A549 (cell line): ENCODE results near the gene MYO1D. TPM values are rescaled to one million over a fixed set of nuclear protein-coding genes. Genes with fewer than 3 reads are reported as not detected.

Source experiments
- ATAC-seq, 2 experiments: fragments of 200-7000 bp in 1 of 2; fragments of >200 bp in 1 of 2; cut with Nextera tagmentation in 1 of 2; cut with Tn5 transposase in 1 of 2; 3 replicates each; pipeline versions ENCODE4 v1.8.0 to v1.9.1; 2018 to 2020; ENCODE audit warnings: mild to moderate bottlenecking in 1 of 2, moderate library complexity in 1 of 2
- CTCF ChIA-PET: fragments of 300-600 bp; sonication (Branson Sonifier 250); formaldehyde crosslinking; extraction: SDS; loops from one replicate; lab custom pipeline; 2021; ENCODE audit warnings: antibody characterized with exemption, inconsistent platforms; lab: Yijun Ruan, JAX
- POLR2A ChIA-PET: fragments of 350-600 bp; formaldehyde crosslinking; extraction: SDS; loops from one replicate; lab custom pipeline; 2021; ENCODE audit warnings: antibody characterized with exemption, inconsistent platforms; lab: Yijun Ruan, JAX
- DNase-seq, 2 experiments: peaks; one replicate each; pipeline versions ENCODE4 v3.0.0 to v3.0.0-alpha.2; 2011 to 2016; ENCODE audit warnings: low read depth in 1 of 2, low spot score in 1 of 2
- FAIRE-seq: peaks from 2 replicates; lab custom pipeline; 2011; peaks lifted over from hg19 to GRCh38; lab: Jason Lieb, UNC
- H3K27ac ChIP-seq, 2 experiments: fragments of >200 bp; sonication (Bioruptor Twin); formaldehyde crosslinking; 3 replicates each; pipeline ENCODE4 v1.5.1; 2016 to 2017
- H3K4me1 ChIP-seq: fragments of >200 bp; sonication (Bioruptor Twin); formaldehyde crosslinking; 3 replicates; pipeline ENCODE4 v1.6.1; 2016
- H3K4me2 ChIP-seq: fragments of >200 bp; sonication (Bioruptor Twin); formaldehyde crosslinking; 3 replicates; pipeline ENCODE4 v1.6.1; 2016
- H3K4me3 ChIP-seq: fragments of >200 bp; sonication (Bioruptor Twin); formaldehyde crosslinking; 3 replicates; pipeline ENCODE4 v1.5.1; 2016
- H3K9me3 ChIP-seq: fragments of >200 bp; sonication (Bioruptor Twin); formaldehyde crosslinking; 3 replicates; pipeline ENCODE4 v1.6.1; 2016
- BHLHE40 ChIP-seq: IDR thresholded peaks from 2 replicates; pipeline ENCODE4 v1.6.1; 2012; ENCODE audit warnings: low read depth, low read length, inconsistent platforms
- EHMT2 ChIP-seq: fragments of 200-600 bp; sonication (generic); IDR thresholded peaks from 2 replicates; pipeline ENCODE4 v1.6.1; 2016; ENCODE audit warnings: antibody characterized with exemption, low read depth, mild to moderate bottlenecking, moderate library complexity
- ESRRA ChIP-seq: fragments of 150-350 bp; IDR thresholded peaks from 2 replicates; pipeline ENCODE4 v1.6.1; 2014; ENCODE audit warnings: mild to moderate bottlenecking, low read length, borderline replicate concordance
- FOSL2 ChIP-seq, 2 experiments: fragments of 450-650 bp in 1 of 2; fragments of >200 bp in 1 of 2; sonication (Bioruptor Twin) in 1 of 2; formaldehyde crosslinking; IDR thresholded peaks; 2 replicates each; pipeline versions ENCODE4 v1.5.0 to v1.6.1; 2016 to 2020; ENCODE audit warnings: mild to moderate bottlenecking in 1 of 2, moderate library complexity in 1 of 2
- GATA3 ChIP-seq: IDR thresholded peaks from 2 replicates; pipeline ENCODE4 v1.6.1; 2012; ENCODE audit warnings: borderline replicate concordance
- HDAC2 ChIP-seq: fragments of 200-600 bp; sonication (generic); IDR thresholded peaks from 2 replicates; pipeline ENCODE4 v1.6.1; 2016
- HEYL ChIP-seq: fragments of 250-450 bp; sonication (Bioruptor Pico); IDR thresholded peaks from 2 replicates; pipeline ENCODE4 v1.8.0; 2021; ENCODE audit warnings: mild to moderate bottlenecking, moderate library complexity
- HOXA7 ChIP-seq: fragments of 250-450 bp; sonication (Bioruptor Pico); IDR thresholded peaks from 2 replicates; pipeline ENCODE4 v1.5.0; 2020; ENCODE audit warnings: mild to moderate bottlenecking, moderate library complexity
- HOXB13 ChIP-seq: fragments of 250-450 bp; sonication (Bioruptor Pico); IDR thresholded peaks from 2 replicates; pipeline ENCODE4 v1.5.0; 2020; ENCODE audit warnings: low read depth, mild to moderate bottlenecking, moderate library complexity
- JUN ChIP-seq, 2 experiments: fragments of >200 bp; sonication (Bioruptor Twin); formaldehyde crosslinking; IDR thresholded peaks; 2 replicates in 1 of 2; 3 replicates in 1 of 2; pipeline ENCODE4 v1.6.1; 2016 to 2017
- JUNB ChIP-seq: fragments of >200 bp; sonication (Bioruptor Twin); formaldehyde crosslinking; IDR thresholded peaks from 2 replicates; pipeline ENCODE4 v1.6.1; 2016
- KDM5A ChIP-seq: fragments of 200-600 bp; sonication (generic); IDR thresholded peaks from 2 replicates; pipeline ENCODE4 v1.6.1; 2016; ENCODE audit warnings: antibody characterized with exemption, mild to moderate bottlenecking
- MAFK ChIP-seq: fragments of 450-650 bp; IDR thresholded peaks from 2 replicates; pipeline ENCODE4 v1.6.1; 2014; ENCODE audit not compliant: partially characterized antibody
- NFE2L2 ChIP-seq: fragments of 150-350 bp; conservative IDR thresholded peaks from 2 replicates; pipeline ENCODE4 v1.6.1; 2014; ENCODE audit warnings: low read length
- PHF8 ChIP-seq: fragments of 200-600 bp; sonication (generic); IDR thresholded peaks from 2 replicates; pipeline ENCODE4 v1.6.1; 2016; ENCODE audit warnings: low read depth, mild to moderate bottlenecking, antibody characterized with exemption, moderate library complexity, borderline replicate concordance
- POLR2A ChIP-seq: IDR thresholded peaks from 2 replicates; pipeline ENCODE4 v1.6.1; 2012; ENCODE audit warnings: mild to moderate bottlenecking, low read length
- RAD21 ChIP-seq, 2 experiments: fragments of >200 bp in 1 of 2; sonication (Bioruptor Twin) in 1 of 2; formaldehyde crosslinking in 1 of 2; IDR thresholded peaks in 1 of 2; conservative IDR thresholded peaks in 1 of 2; 2 replicates in 1 of 2; 3 replicates in 1 of 2; pipeline ENCODE4 v1.6.1; 2012 to 2018; ENCODE audit warnings: inconsistent platforms in 1 of 2
- RARB ChIP-seq: fragments of 250-450 bp; sonication (Bioruptor Pico); IDR thresholded peaks from 2 replicates; pipeline ENCODE4 v1.8.0; 2021; ENCODE audit warnings: mild to moderate bottlenecking, moderate library complexity
- RFX5 ChIP-seq: fragments of 450-650 bp; IDR thresholded peaks from 2 replicates; pipeline ENCODE4 v1.7.1; 2014; ENCODE audit warnings: antibody characterized with exemption, mild to moderate bottlenecking, moderate library complexity
- RNF2 ChIP-seq: fragments of 200-600 bp; sonication (generic); IDR thresholded peaks from 2 replicates; pipeline ENCODE4 v1.6.1; 2016; ENCODE audit warnings: low read depth, mild to moderate bottlenecking, antibody characterized with exemption, moderate library complexity, borderline replicate concordance
- SMC3 ChIP-seq: fragments of >200 bp; sonication (Bioruptor Twin); formaldehyde crosslinking; IDR thresholded peaks from 3 replicates; pipeline ENCODE4 v1.6.1; 2018; ENCODE audit warnings: inconsistent platforms
- TP53 ChIP-seq: fragments of 250-450 bp; sonication (Bioruptor Pico); IDR thresholded peaks from 2 replicates; pipeline ENCODE4 v1.5.0; 2021; ENCODE audit warnings: mild to moderate bottlenecking, moderate library complexity
- ZC3H11A ChIP-seq: fragments of 450-650 bp; IDR thresholded peaks from 2 replicates; pipeline ENCODE4 v1.6.1; 2014; ENCODE audit warnings: antibody characterized with exemption, mild to moderate bottlenecking
- ZNF302 ChIP-seq: fragments of 250-450 bp; sonication (Bioruptor Pico); IDR thresholded peaks from 2 replicates; pipeline ENCODE4 v1.9.0; 2021; ENCODE audit warnings: inconsistent platforms, mild to moderate bottlenecking, moderate library complexity
- ZSCAN20 ChIP-seq: fragments of 250-450 bp; sonication (Bioruptor Pico); IDR thresholded peaks from 2 replicates; pipeline ENCODE4 v1.8.0; 2022; ENCODE audit warnings: mild to moderate bottlenecking, moderate library complexity
- WGBS: methylation state at CpG from one replicate; pipeline ENCODE4 v1.1.6; 2017; ENCODE audit errors: missing lambda C conversion rate; 5-methylcytosine and 5-hydroxymethylcytosine counted together
- polyA plus RNA-seq, 4 experiments: library from polyadenylated mRNA; depleted of rRNA in 3 of 4; stranded (reverse); fragments of >200 nt; fragmentation: RNase III in 1 of 4; extraction: RNeasy Plus Mini Kit Qiagen cat#74134 plus additional on column Dnase treatment in 1 of 4; gene quantifications; 2 replicates in 3 of 4; 3 replicates in 1 of 4; pipeline ENCODE4 v1.2.3, GENCODE V29; 2011 to 2017
- TF ChIP-seq, protein P1 (sequence below): fragments of >200 bp; sonication (Bioruptor Twin); formaldehyde crosslinking; IDR thresholded peaks from 2 replicates; pipeline ENCODE4 v1.6.1; 2016
- TF ChIP-seq, protein P2 (sequence below): IDR thresholded peaks from 2 replicates; pipeline ENCODE4 v1.6.1; 2012
- TF ChIP-seq, protein P3 (sequence below): fragments of 150-350 bp; IDR thresholded peaks from 2 replicates; pipeline ENCODE4 v1.6.1; 2014; ENCODE audit warnings: low read depth, mild to moderate bottlenecking, low read length
- TF ChIP-seq, protein P4 (sequence below): fragments of >200 bp; sonication (Bioruptor Twin); formaldehyde crosslinking; IDR thresholded peaks from 3 replicates; pipeline ENCODE4 v1.5.1; 2016
- TF ChIP-seq, protein P5 (sequence below): IDR thresholded peaks from 2 replicates; pipeline ENCODE4 v1.6.1; 2012

The MYO1D gene
- polyA plus RNA-seq, 2 of the 4 experiments (the other 2 are of a cell fraction) = 2.8 to 4.2 TPM

DNA sequence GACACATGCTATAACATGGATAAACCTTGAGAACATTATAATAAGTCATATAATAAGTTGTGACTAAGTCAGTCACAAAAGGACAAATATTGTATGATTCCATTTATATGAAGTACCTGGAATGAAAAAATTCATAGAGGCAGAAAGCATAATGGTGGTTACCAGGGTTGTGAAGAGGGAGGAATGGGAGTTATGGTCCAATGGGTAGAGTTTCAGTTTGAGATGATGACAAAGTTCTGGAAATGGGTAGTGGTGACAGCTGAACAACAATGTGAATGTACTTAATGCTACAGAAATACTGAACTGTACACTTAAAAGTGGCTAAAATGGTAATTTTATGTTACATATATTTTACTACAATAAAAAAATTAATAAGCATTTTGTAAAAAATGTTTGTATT is 49.7 kb downstream of the MYO1D start:
- no peak for FAIRE-seq
- ChIA-PET POLR2A (no interaction called here), CTCF (interaction anchor here (4.4 kb wide), 1 partner anchor 49 kb away, joined by 38 read pairs; the partner anchor contains the start of gene MYO1D)
- no peak overlapping the region for H3K27ac ChIP-seq
- ATAC-seq = no peak
- no peak for DNase-seq
- H3K4me1 ChIP-seq = peaks cover 8% of the 10 kb centered on the region; the same call in 2 of the 3 replicates
- H3K9me3 ChIP-seq = no peaks in the 10 kb centered on the region
- no peak for TF ChIP-seq HOXB13
- TF ChIP-seq, protein P1, sequence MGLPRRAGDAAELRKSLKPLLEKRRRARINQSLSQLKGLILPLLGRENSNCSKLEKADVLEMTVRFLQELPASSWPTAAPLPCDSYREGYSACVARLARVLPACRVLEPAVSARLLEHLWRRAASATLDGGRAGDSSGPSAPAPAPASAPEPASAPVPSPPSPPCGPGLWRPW = no peak
- TF ChIP-seq RARB (CRISPR knock-in tag) = no peak
- TF ChIP-seq, protein P2, sequence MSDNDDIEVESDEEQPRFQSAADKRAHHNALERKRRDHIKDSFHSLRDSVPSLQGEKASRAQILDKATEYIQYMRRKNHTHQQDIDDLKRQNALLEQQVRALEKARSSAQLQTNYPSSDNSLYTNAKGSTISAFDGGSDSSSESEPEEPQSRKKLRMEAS = no peak
- no peak for TF ChIP-seq KDM5A
- TF ChIP-seq POLR2A = no peak
- TF ChIP-seq HEYL (CRISPR knock-in tag) = no peak
- TF ChIP-seq HOXA7 (CRISPR knock-in tag) = no peak
- TF ChIP-seq, protein P3, sequence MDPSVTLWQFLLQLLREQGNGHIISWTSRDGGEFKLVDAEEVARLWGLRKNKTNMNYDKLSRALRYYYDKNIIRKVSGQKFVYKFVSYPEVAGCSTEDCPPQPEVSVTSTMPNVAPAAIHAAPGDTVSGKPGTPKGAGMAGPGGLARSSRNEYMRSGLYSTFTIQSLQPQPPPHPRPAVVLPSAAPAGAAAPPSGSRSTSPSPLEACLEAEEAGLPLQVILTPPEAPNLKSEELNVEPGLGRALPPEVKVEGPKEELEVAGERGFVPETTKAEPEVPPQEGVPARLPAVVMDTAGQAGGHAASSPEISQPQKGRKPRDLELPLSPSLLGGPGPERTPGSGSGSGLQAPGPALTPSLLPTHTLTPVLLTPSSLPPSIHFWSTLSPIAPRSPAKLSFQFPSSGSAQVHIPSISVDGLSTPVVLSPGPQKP = no peak
- no peak for TF ChIP-seq RAD21 (conservative IDR thresholded peaks at IDR 0.05 in 1 of 2, IDR thresholded peaks at IDR 0.05 in 1 of 2)
- TF ChIP-seq HDAC2 = no peak
- H3K4me2 ChIP-seq = peak overlapping the region; percentile 74; the same call in 1 of the 3 replicates
- H3K4me3 ChIP-seq = no peak overlapping the region

DNA sequence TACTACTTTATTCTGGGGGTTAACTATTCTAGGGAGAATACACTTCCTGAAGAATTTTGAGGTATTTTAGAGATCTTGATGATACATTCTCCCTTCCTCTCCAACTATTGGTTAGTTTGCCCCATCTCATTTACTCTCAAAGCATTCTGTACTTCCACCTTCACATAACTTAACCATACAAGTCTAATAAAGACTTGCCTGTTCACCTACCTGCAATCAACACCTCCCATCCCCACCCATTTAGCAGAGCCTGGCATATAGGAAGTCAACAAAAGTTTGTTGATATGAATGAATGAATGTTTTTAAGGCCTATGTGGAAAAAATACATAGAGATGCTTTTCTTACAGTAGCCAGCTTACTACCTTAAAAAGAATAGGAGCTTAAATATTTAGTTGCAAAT is 50.8 kb downstream of the MYO1D start:
- POLR2A ChIA-PET = no interaction called here
- no peak overlapping the region for H3K27ac ChIP-seq
- H3K9me3 ChIP-seq = no peaks in the 10 kb centered on the region
- H3K4me3 ChIP-seq = no peak overlapping the region
- TF ChIP-seq ZNF302 (no peak), JUN (IDR thresholded peaks at IDR 0.05) (no peak), NFE2L2 (no peak), JUNB (no peak), RNF2 (no peak), GATA3 (no peak), RFX5 (no peak)
- no peak for DNase-seq
- no peak for ATAC-seq
- no peak overlapping the region for H3K4me2 ChIP-seq
- CTCF ChIA-PET = interaction anchor here (0.7 to 2.7 kb wide), 3 partner anchors 43 to 84 kb away, joined by 3 to 18 read pairs (median 6); partner anchors contain the start of gene MYO1D
- no peak for FAIRE-seq
- peaks cover 8% of the 10 kb centered on the region; the same call in 2 of the 3 replicates for H3K4me1 ChIP-seq

DNA sequence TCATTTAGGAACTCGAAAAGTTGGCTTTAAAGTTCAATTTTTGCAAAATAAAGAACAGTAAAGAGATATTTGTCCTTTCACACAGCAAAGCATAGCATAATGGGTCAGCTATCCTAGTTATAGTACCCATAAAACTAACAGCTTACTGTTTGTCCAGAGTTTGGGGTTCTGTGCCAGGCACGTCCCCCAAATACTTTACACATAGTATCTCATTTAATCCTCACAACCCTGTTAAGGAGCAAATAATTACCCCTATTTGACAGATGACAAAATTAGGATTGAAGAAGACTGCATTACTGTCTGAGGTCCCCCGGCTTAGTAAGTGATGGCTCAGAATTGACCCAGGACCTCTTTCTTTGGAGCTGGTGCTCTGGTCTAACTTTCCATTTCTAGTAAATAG is 52.6 kb downstream of the MYO1D start:
- peaks cover 8% of the 10 kb centered on the region; the same call in 2 of the 3 replicates for H3K4me1 ChIP-seq
- no peak for FAIRE-seq
- no peak for ATAC-seq
- TF ChIP-seq, protein P3 = no peak
- TF ChIP-seq FOSL2 (IDR thresholded peaks at IDR 0.05) (no peak), FOSL2 (CRISPR knock-in tag; IDR thresholded peaks at IDR 0.05) (no peak), PHF8 (no peak), SMC3 (no peak), HOXA7 (CRISPR knock-in tag) (no peak), HDAC2 (no peak), ZSCAN20 (CRISPR knock-in tag) (no peak), MAFK (no peak), POLR2A (no peak), ESRRA (no peak), BHLHE40 (no peak), ZC3H11A (no peak), TP53 (CRISPR knock-in tag) (no peak), JUN (IDR thresholded peaks at IDR 0.05) (no peak), RFX5 (no peak), EHMT2 (no peak)
- TF ChIP-seq, protein P4, sequence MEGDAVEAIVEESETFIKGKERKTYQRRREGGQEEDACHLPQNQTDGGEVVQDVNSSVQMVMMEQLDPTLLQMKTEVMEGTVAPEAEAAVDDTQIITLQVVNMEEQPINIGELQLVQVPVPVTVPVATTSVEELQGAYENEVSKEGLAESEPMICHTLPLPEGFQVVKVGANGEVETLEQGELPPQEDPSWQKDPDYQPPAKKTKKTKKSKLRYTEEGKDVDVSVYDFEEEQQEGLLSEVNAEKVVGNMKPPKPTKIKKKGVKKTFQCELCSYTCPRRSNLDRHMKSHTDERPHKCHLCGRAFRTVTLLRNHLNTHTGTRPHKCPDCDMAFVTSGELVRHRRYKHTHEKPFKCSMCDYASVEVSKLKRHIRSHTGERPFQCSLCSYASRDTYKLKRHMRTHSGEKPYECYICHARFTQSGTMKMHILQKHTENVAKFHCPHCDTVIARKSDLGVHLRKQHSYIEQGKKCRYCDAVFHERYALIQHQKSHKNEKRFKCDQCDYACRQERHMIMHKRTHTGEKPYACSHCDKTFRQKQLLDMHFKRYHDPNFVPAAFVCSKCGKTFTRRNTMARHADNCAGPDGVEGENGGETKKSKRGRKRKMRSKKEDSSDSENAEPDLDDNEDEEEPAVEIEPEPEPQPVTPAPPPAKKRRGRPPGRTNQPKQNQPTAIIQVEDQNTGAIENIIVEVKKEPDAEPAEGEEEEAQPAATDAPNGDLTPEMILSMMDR = no peak
- TF ChIP-seq, protein P5, sequence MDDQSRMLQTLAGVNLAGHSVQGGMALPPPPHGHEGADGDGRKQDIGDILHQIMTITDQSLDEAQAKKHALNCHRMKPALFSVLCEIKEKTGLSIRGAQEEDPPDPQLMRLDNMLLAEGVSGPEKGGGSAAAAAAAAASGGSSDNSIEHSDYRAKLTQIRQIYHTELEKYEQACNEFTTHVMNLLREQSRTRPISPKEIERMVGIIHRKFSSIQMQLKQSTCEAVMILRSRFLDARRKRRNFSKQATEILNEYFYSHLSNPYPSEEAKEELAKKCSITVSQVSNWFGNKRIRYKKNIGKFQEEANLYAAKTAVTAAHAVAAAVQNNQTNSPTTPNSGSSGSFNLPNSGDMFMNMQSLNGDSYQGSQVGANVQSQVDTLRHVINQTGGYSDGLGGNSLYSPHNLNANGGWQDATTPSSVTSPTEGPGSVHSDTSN = no peak
- no peak for DNase-seq
- 69% methylated on average over 3 of the region's 3 CpGs for WGBS
- no peak overlapping the region for H3K27ac ChIP-seq
- CTCF ChIA-PET = interaction anchor here (2.3 to 2.7 kb wide), 2 partner anchors 41 to 53 kb away, joined by 6 to 18 read pairs; partner anchors contain the start of gene MYO1D
- no peaks in the 10 kb centered on the region for H3K9me3 ChIP-seq
- H3K4me2 ChIP-seq = no peak overlapping the region
- H3K4me3 ChIP-seq = no peak overlapping the region
- POLR2A ChIA-PET = no interaction called here
